ENCODE data around the gene MBOAT2. TPM values are rescaled to one million over a fixed set of nuclear protein-coding genes. Genes with fewer than 3 reads are reported as not detected.

MBOAT2 gene
- total and polyA plus RNA-seq, 7 donors, result 8.4 to 43.5 (median 15.3) TPM

GRCh38 chr2:9024575-9024974 lies 21.1 kb upstream of the MBOAT2 start:
- H3K36me3 ChIP-seq, result no peaks in the 10 kb centered on the region
- peaks cover 0 to 8% (median 0%) of the 10 kb centered on the region in 3 donors for H3K27me3 ChIP-seq
- H3K9me3 ChIP-seq, result no peaks in the 10 kb centered on the region
- intact Hi-C loops (cut with DNase I), result no loop called here
- no peak for DNase-seq
- no peak overlapping the region for H3K4me3 ChIP-seq
- H3K27ac ChIP-seq, result no peak overlapping the region
- TF ChIP-seq EP300 (IDR thresholded peaks at IDR 0.05) (no peak), POLR2A (IDR thresholded peaks at IDR 0.05) (no peak), CTCF (IDR thresholded peaks at IDR 0.05) (no peak), POLR2AphosphoS5 (IDR thresholded peaks at IDR 0.05) (no peak)
- H3K4me1 ChIP-seq, result no peaks in the 10 kb centered on the region

GRCh38 chr2:9021563-9022211 lies 18.2 kb upstream of the MBOAT2 start:
- no peak for DNase-seq
- H3K27me3 ChIP-seq, result peaks cover 0 to 8% (median 0%) of the 10 kb centered on the region in 3 donors
- H3K4me3 ChIP-seq, result no peak overlapping the region
- no peaks in the 10 kb centered on the region for H3K9me3 ChIP-seq
- intact Hi-C loops (cut with DNase I), result no loop called here
- no peak overlapping the region for H3K27ac ChIP-seq
- 96 to 97% methylated on average over 1 of the region's 1 CpG for WGBS, 2 donors
- no peaks in the 10 kb centered on the region for H3K36me3 ChIP-seq
- no peak for TF ChIP-seq POLR2AphosphoS5 (IDR thresholded peaks at IDR 0.05)
- no peak for TF ChIP-seq CTCF (IDR thresholded peaks at IDR 0.05)
- TF ChIP-seq EP300 (IDR thresholded peaks at IDR 0.05), result no peak
- no peak for TF ChIP-seq POLR2A (IDR thresholded peaks at IDR 0.05)
- no peaks in the 10 kb centered on the region for H3K4me1 ChIP-seq

DNA sequence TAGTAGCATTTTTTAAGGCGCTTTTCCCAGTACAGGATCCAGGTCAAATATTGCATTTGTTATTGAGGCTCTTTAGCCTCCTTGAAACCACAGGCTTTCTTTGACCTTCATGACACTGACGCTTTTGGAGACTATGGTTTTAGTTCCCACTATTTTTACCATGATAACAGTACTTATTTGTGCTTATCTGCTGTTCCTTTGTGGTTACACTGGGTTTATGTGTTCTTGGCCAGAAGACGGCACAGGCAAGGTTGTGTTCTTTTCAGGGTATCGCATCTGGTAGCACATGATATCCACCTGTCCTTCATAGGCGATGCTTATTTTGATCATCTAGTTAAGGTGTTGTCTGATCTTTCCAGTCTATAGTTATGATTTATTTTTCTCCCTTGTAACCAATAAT lies 16.8 kb upstream of the MBOAT2 start:
- no peaks in the 10 kb centered on the region for H3K36me3 ChIP-seq
- no peaks in the 10 kb centered on the region for H3K4me1 ChIP-seq
- no peak for DNase-seq
- H3K9me3 ChIP-seq, result no peaks in the 10 kb centered on the region
- TF ChIP-seq POLR2A (IDR thresholded peaks at IDR 0.05), result no peak
- intact Hi-C loops (cut with DNase I), result no loop called here
- no peak overlapping the region for H3K4me3 ChIP-seq
- H3K27me3 ChIP-seq, result peaks cover 0 to 8% (median 0%) of the 10 kb centered on the region in 3 donors
- 90 to 92% methylated on average over 5 of the region's 5 CpGs for WGBS, 2 donors
- no peak overlapping the region for H3K27ac ChIP-seq

GRCh38 chr2:9018534-9018933 lies 15.1 kb upstream of the MBOAT2 start:
- 81 to 83% methylated on average over 7 of the region's 7 CpGs for WGBS, 2 donors
- H3K36me3 ChIP-seq, result no peaks in the 10 kb centered on the region
- H3K27ac ChIP-seq, result no peak overlapping the region
- peaks cover 0 to 8% (median 0%) of the 10 kb centered on the region in 3 donors for H3K27me3 ChIP-seq
- H3K4me1 ChIP-seq, result no peaks in the 10 kb centered on the region
- H3K4me3 ChIP-seq, result no peak overlapping the region
- intact Hi-C loops (cut with DNase I), result no loop called here
- H3K9me3 ChIP-seq, result no peaks in the 10 kb centered on the region
- no peak for DNase-seq
- TF ChIP-seq POLR2A (IDR thresholded peaks at IDR 0.05) (no peak), POLR2AphosphoS5 (IDR thresholded peaks at IDR 0.05) (no peak), EP300 (IDR thresholded peaks at IDR 0.05) (no peak), CTCF (IDR thresholded peaks at IDR 0.05) (no peak)

DNA sequence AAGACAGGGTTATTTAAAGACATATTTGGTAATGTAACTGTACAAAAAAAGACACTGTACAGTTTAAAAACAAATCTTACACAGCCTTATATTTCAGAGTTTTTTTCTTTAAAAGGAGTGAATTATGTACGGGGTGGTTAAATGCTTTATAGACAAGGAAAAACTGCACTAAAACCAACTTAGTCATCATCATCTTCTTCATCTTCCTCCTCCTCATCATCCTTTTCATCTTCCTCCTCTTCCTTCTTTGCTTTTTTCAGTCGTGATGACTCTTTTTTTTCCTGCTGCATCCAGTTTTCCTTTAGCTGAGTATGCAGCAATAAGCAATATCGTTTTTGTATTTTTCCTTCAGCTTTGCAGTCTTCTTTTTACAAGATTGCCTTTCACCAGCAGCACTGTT lies 14.6 kb upstream of the MBOAT2 start:
- H3K4me1 ChIP-seq, result no peaks in the 10 kb centered on the region
- H3K36me3 ChIP-seq, result no peaks in the 10 kb centered on the region
- H3K27me3 ChIP-seq, result peaks cover 0 to 5% (median 0%) of the 10 kb centered on the region in 3 donors
- no peak for DNase-seq
- H3K4me3 ChIP-seq, result no peak overlapping the region
- intact Hi-C loops (cut with DNase I), result no loop called here
- no peak for TF ChIP-seq CTCF (IDR thresholded peaks at IDR 0.05)
- no peak for TF ChIP-seq POLR2A (IDR thresholded peaks at IDR 0.05)
- no peak for TF ChIP-seq POLR2AphosphoS5 (IDR thresholded peaks at IDR 0.05)
- no peak for TF ChIP-seq EP300 (IDR thresholded peaks at IDR 0.05)
- H3K27ac ChIP-seq, result no peak overlapping the region
- no peaks in the 10 kb centered on the region for H3K9me3 ChIP-seq
- 63 to 78% methylated on average over 3 of the region's 3 CpGs for WGBS, 2 donors
